Colonic mucosa (tissue), 4 donors: ENCODE measurements around the gene CFAP77. TPM values are rescaled to one million over a fixed set of nuclear protein-coding genes. Genes with fewer than 3 reads are reported as not detected.

Source experiments
- DNase-seq: peaks from one replicate; pipeline ENCODE4 v3.0.0-alpha.2; 2020
- H3K27ac ChIP-seq: fragments of 200-600 bp; one replicate; pipeline ENCODE4 v1.8.0; 2021
- H3K27me3 ChIP-seq: fragments of 200-600 bp; one replicate; pipeline ENCODE4 v1.8.0; 2021
- H3K36me3 ChIP-seq: fragments of 200-600 bp; one replicate; pipeline ENCODE4 v1.8.0; 2021
- H3K4me1 ChIP-seq: fragments of 200-600 bp; one replicate; pipeline ENCODE4 v1.8.0; 2021; ENCODE audit warnings: mild to moderate bottlenecking
- H3K4me3 ChIP-seq: fragments of 200-600 bp; one replicate; pipeline ENCODE4 v1.8.0; 2021
- H3K9ac ChIP-seq, 2 donors: one replicate each; pipeline ENCODE4 v1.7.0; 2013; ENCODE audit warnings: control low read depth in 2 of 2, low read depth in 2 of 2, low read length in 2 of 2
- H3K9me3 ChIP-seq: fragments of 200-600 bp; one replicate; pipeline ENCODE4 v1.8.0; 2021
- intact Hi-C: fragments of 100-400 bp; cut with DNase I; formaldehyde crosslinking; loops from one replicate; pipeline ENCODE4 v1.14.1; 2022
- total RNA-seq, 2 donors: library from RNA; stranded (reverse); fragmentation: NEBNext Ultra II Directional in 1 of 2; extraction: Animal tissue kit (Norgen Biotek cat#: 25700) in 1 of 2; gene quantifications; one replicate each; pipeline ENCODE4 v1.2.1, GENCODE V29; 2021
- TF ChIP-seq, protein P1 (sequence below): fragments of 200-600 bp; IDR thresholded peaks from one replicate; pipeline ENCODE4 v1.8.0; 2022; ENCODE audit warnings: antibody characterized with exemption, mild to moderate bottlenecking
- donor health status: healthy.
- donor health status: DM: no; HTN: no; CAD: no.
- donor health status: DM: no; HTN: no; CAD: no.

CFAP77 gene
- total RNA-seq, 2 donors from 2014 or later = not detected

GRCh38 chr9:132383462-132383883 is 26.5 kb upstream of the CFAP77 start:
- peaks cover 8% of the 10 kb centered on the region for H3K36me3 ChIP-seq
- H3K27ac ChIP-seq = no peak overlapping the region
- no peak overlapping the region for H3K9ac ChIP-seq
- intact Hi-C loops = loop anchor here (10.0 kb wide), 1 partner anchor 109 kb away; no protein-coding TSS in a partner anchor
- H3K9me3 ChIP-seq = no peaks in the 10 kb centered on the region
- no peaks in the 10 kb centered on the region for H3K4me1 ChIP-seq
- DNase-seq = no peak
- H3K27me3 ChIP-seq = no peaks in the 10 kb centered on the region
- TF ChIP-seq, protein P1, sequence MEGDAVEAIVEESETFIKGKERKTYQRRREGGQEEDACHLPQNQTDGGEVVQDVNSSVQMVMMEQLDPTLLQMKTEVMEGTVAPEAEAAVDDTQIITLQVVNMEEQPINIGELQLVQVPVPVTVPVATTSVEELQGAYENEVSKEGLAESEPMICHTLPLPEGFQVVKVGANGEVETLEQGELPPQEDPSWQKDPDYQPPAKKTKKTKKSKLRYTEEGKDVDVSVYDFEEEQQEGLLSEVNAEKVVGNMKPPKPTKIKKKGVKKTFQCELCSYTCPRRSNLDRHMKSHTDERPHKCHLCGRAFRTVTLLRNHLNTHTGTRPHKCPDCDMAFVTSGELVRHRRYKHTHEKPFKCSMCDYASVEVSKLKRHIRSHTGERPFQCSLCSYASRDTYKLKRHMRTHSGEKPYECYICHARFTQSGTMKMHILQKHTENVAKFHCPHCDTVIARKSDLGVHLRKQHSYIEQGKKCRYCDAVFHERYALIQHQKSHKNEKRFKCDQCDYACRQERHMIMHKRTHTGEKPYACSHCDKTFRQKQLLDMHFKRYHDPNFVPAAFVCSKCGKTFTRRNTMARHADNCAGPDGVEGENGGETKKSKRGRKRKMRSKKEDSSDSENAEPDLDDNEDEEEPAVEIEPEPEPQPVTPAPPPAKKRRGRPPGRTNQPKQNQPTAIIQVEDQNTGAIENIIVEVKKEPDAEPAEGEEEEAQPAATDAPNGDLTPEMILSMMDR = no peak
- H3K4me3 ChIP-seq = no peak overlapping the region

DNA sequence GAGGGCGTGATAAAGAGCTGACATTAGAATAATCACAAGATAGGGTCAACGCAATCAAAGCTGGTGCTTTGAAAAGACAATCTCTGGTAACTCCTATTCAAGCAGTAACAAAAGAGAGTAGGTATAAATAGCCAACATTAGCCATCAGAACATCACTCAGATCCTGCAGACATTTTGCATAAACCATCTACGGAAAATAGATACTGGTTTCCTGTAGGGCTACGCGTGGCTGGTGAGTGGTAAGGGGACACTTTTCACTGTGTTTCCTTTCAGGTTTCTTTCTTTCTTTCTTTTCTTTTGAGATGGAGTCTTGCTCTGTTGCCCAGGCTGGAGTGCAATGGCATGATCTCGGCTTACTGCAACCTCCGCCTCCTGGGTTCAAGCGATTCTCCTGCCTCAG is 25.6 kb upstream of the CFAP77 start:
- intact Hi-C loops = loop anchor here (10.0 kb wide), 1 partner anchor 110 kb away; no protein-coding TSS in a partner anchor
- Histone ChIP-seq H3K27ac (no peak overlapping the region), H3K36me3 (peaks cover 9% of the 10 kb centered on the region), H3K4me3 (no peak overlapping the region), H3K9ac (no peak overlapping the region), H3K27me3 (no peaks in the 10 kb centered on the region), H3K4me1 (no peaks in the 10 kb centered on the region), H3K9me3 (no peaks in the 10 kb centered on the region)
- TF ChIP-seq, protein P1 = no peak
- no peak for DNase-seq

DNA sequence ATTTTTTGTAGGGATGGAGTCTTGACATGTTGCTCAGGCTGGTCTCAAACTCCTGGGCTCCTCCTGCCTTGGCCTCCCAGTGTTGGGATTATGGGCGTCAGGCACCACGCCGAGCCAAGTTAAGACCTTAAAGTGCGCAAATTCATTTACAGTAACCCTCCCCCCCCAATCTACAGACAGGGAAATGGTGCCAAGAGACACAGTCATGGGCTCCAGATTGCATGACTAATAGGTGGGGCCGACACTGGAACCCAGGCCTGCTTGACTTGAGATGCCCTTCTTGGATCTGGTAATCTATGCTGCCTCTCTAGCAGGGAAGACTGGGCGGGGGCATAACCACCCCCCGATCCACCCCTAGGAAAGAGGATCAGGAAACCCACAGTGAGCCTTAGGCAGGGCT is 22.9 kb upstream of the CFAP77 start:
- Histone ChIP-seq H3K4me3 (no peak overlapping the region), H3K9me3 (no peaks in the 10 kb centered on the region), H3K27me3 (no peaks in the 10 kb centered on the region), H3K36me3 (peaks cover 25% of the 10 kb centered on the region), H3K4me1 (no peaks in the 10 kb centered on the region), H3K27ac (no peak overlapping the region), H3K9ac (no peak overlapping the region)
- DNase-seq = no peak
- intact Hi-C loops = loop anchor here (10.0 kb wide), 1 partner anchor 112 kb away; no protein-coding TSS in a partner anchor
- TF ChIP-seq, protein P1 = no peak

- Histone ChIP-seq H3K4me3 (no peak overlapping the region), H3K36me3 (peaks cover 28% of the 10 kb centered on the region), H3K27me3 (no peaks in the 10 kb centered on the region), H3K27ac (no peak overlapping the region), H3K4me1 (no peaks in the 10 kb centered on the region), H3K9ac (no peak overlapping the region), H3K9me3 (no peaks in the 10 kb centered on the region)
- intact Hi-C loops = no loop called here
- TF ChIP-seq, protein P1 = no peak
- no peak for DNase-seq
Observed at GRCh38 chr9:132390966-132391365, 19.0 kb upstream of the CFAP77 start.

DNA sequence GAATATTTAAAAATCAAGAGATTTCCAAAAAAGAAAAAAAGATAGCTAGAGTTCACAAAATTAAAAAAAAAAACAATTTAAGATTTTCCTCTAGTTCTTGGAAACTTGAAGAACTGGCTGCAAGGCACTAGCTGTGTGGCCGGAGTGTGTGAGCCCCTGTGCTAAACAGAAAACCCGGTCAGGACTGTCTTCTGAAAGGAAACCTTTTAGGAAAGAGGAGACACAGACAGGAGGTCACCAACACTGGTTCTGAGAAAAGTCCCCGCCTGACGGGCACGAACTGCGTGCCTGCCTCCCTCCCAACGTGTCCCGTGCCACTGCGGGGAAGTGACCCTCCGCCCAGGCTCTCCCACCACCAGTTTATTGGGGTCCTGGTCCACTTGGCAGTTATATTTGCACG is 18.6 kb upstream of the CFAP77 start:
- Histone ChIP-seq H3K4me3 (no peak overlapping the region), H3K9ac (no peak overlapping the region), H3K27me3 (no peaks in the 10 kb centered on the region), H3K36me3 (peaks cover 28% of the 10 kb centered on the region), H3K4me1 (no peaks in the 10 kb centered on the region), H3K9me3 (no peaks in the 10 kb centered on the region), H3K27ac (no peak overlapping the region)
- TF ChIP-seq, protein P1 = no peak
- intact Hi-C loops = no loop called here
- DNase-seq = no peak
